ENCODE measurements around the gene FOXI1.

The FOXI1 gene

DNA sequence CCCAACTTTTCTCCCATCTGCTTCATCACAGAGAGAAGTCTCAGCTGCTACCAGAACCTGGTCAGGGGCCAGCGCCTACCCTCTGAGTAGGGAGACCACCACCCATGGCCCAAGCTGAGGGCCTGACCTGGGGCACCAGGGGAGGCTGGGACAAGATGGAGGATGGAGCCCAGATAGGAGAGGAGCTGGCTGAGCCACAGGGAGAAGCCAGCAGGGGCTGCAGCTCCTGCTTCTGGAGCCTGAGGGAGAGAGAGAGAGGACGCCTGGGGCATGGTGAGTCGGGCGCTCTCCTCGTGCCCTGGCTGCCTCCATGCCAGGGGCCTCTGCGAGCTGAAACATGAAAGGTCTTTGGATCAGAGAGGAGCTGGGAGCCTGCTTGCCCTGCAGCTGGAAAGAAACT lies 1.4 kb upstream of the FOXI1 start:
- Mint-ChIP-seq H3K4me1 (ENCODE audit: low read depth) (peaks cover 11% of the 10 kb centered on the region), H3K27me3 (peaks cover 14% of the 10 kb centered on the region), H3K9me3 (no peaks in the 10 kb centered on the region), H3K36me3 (ENCODE audit: low read depth) (no peaks in the 10 kb centered on the region), H3K4me3 (no peak overlapping the region), H3K27ac (no peak overlapping the region)
- intact Hi-C loops (cut with micrococcal nuclease): loop anchor here (10.0 kb wide), 1 partner anchor 321 kb away; no protein-coding TSS in a partner anchor

DNA sequence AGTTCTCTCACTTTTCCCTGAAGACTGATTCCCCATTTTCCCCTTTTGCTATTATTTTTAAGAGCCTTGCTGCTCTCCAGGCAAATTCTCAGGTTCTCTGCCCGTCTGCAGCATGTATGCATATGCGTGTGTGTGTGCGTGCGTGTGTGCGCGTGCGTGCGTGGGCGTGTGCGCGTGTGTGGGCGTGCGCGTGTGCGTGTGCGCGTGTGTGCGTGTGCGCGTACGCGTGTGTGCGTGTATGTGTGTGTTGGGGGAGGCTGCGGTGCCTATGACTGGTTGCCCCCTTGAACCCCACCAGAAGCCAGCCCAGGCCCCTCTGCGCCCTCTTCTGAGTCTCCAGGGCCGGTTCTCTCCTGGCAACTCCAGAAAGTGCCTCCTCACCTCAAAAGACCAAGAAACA lies 987 bp upstream of the FOXI1 start:
- Mint-ChIP-seq H3K36me3 (ENCODE audit: low read depth) (no peaks in the 10 kb centered on the region), H3K4me3 (no peak overlapping the region), H3K27me3 (peaks cover 14% of the 10 kb centered on the region), H3K9me3 (no peaks in the 10 kb centered on the region), H3K27ac (no peak overlapping the region), H3K4me1 (ENCODE audit: low read depth) (peaks cover 11% of the 10 kb centered on the region)
- intact Hi-C loops (cut with micrococcal nuclease): loop anchor here (10.0 kb wide), 1 partner anchor 320 kb away; no protein-coding TSS in a partner anchor

DNA sequence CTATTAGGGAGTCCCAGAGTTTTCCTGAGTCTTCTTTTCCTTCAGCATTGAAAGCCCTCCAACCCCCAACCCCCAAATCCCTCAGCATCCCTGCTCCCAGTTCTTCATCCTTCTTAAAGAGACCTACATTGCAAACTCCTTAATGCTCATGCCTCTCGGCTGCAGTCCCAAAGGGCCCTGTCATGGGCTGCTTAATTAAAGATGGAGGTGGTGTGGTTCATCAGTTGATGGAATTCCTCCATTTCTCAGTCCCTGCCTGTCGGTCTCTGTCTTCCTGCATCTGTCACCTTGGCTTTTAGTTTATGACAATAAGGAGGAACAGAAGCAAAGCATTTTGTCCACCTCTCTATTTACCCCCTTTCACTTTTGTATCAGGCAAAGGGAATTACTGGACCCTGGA lies 2.0 kb downstream of the FOXI1 start:
- H3K4me1 Mint-ChIP-seq (ENCODE audit: low read depth): peaks cover 23% of the 10 kb centered on the region
- H3K9me3 Mint-ChIP-seq: no peaks in the 10 kb centered on the region
- H3K36me3 Mint-ChIP-seq (ENCODE audit: low read depth): no peaks in the 10 kb centered on the region
- H3K27ac Mint-ChIP-seq: no peak overlapping the region
- H3K27me3 Mint-ChIP-seq: peaks cover 14% of the 10 kb centered on the region
- intact Hi-C loops (cut with micrococcal nuclease): loop anchor here (10.0 kb wide), 1 partner anchor 317 kb away; no protein-coding TSS in a partner anchor
- H3K4me3 Mint-ChIP-seq: no peak overlapping the region

DNA sequence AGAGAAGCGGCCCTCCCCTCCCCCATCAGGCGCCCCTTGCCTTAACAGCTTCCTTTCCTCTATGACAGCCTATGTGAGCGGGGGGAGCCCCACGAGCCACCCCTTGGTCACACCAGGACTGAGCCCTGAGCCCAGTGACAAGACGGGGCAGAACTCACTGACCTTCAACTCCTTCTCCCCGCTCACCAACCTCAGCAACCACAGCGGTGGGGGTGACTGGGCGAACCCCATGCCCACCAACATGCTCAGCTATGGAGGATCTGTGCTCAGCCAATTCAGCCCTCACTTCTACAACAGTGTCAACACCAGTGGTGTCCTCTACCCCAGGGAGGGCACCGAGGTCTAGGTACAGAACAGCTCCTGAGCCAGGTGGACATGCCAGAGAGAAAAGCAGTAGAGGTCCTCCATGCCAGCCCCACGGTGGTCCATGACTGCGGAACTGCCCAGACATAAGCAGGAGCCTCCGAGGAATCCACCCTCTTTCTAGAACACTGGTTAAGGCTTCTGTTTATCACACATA lies 2.6 kb downstream of the FOXI1 start:
- no peak overlapping the region for H3K4me3 Mint-ChIP-seq
- H3K27ac Mint-ChIP-seq: no peak overlapping the region
- intact Hi-C loops (cut with micrococcal nuclease): loop anchor here (10.0 kb wide), 1 partner anchor 316 kb away; no protein-coding TSS in a partner anchor
- no peaks in the 10 kb centered on the region for H3K36me3 Mint-ChIP-seq (ENCODE audit: low read depth)
- no peaks in the 10 kb centered on the region for H3K9me3 Mint-ChIP-seq
- H3K27me3 Mint-ChIP-seq: peaks cover 14% of the 10 kb centered on the region
- H3K4me1 Mint-ChIP-seq (ENCODE audit: low read depth): peaks cover 30% of the 10 kb centered on the region

DNA sequence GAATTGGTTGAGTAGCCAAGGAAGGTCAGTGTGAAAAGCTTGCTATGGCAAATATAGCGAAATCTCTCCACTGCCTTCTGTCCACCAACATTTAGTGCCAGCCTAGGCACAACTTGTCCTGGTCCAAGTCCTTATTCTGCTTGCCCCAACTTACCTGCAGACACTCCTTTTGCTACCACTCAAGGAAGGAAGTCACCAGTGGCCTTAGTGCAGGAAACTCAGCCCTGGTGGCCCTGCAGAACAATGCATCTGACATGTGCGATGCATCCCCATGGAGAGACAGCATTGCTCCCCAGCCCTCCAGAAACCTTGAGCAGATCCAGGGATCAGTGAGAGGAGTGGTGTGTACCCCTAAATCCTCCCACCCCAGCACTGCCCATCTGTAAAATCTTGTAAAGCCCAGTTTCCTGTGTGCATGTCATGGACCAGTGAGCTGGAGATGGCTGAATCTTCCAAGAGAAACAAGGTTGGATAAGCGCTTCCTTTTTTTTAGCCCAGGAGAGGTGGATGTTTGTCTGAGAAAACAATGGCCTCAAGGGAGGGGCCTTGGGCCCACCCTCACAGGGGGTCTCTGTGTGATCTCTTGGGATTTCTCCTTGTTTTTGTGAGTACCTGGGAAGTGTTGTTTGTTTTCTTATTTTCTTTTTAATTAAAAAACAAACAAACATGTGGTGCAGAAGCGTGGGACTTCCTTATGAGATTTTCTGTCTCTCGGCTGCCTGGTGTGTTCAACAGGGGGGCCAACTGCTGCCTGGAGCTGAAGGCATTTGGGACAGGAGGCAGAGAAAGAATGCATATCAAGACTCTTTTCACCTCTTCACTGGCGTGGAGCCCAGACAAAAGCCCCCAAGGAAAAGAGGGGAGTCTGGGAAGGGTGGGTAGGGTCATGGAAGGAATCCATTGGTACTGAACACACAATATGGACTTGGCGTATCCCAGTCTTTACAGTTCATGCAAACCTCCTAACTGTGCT lies 3.6 kb downstream of the FOXI1 start:
- intact Hi-C loops (cut with micrococcal nuclease): loop anchor here (10.0 kb wide), 1 partner anchor 315 kb away; no protein-coding TSS in a partner anchor
- no peaks in the 10 kb centered on the region for H3K9me3 Mint-ChIP-seq
- no peak overlapping the region for H3K27ac Mint-ChIP-seq
- no peaks in the 10 kb centered on the region for H3K36me3 Mint-ChIP-seq (ENCODE audit: low read depth)
- H3K27me3 Mint-ChIP-seq: peaks cover 14% of the 10 kb centered on the region
- H3K4me3 Mint-ChIP-seq: no peak overlapping the region
- H3K4me1 Mint-ChIP-seq (ENCODE audit: low read depth): peaks cover 32% of the 10 kb centered on the region

DNA sequence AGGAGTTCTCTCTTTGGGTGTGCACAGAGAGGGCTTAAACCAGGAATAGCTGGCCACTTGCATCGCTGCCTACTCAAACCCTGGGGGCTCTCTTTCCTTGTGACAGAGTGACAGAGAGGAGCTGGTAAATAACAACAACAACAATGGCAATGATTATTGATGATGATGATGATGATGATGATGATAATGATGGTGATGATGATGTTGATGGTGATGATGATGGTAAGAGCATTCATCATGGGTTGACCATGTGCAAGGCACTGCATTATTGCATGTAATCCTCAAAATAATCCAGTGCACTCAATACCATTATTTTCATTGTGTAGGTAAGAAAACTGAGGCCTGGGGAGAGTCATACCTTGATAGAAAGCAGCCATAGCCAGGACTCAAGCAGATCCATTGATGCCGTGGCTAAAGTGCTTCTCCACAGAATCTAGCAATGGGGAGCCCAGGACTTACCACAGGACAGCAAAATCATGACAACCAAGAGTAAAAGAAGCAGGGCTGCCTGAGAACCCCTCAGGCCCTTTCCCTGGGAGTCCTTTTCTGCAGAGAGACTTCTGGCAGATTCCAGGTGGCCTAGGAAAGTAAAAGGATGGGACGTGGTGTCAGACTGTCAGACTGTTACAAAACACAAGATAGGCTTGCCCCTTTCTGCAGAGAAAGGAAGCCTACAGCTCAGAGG lies 4.8 kb downstream of the FOXI1 start:
- H3K36me3 Mint-ChIP-seq (ENCODE audit: low read depth): no peaks in the 10 kb centered on the region
- no peak overlapping the region for H3K4me3 Mint-ChIP-seq
- intact Hi-C loops (cut with micrococcal nuclease): no loop called here
- H3K27me3 Mint-ChIP-seq: peaks cover 7% of the 10 kb centered on the region
- no peak overlapping the region for H3K27ac Mint-ChIP-seq
- H3K4me1 Mint-ChIP-seq (ENCODE audit: low read depth): peaks cover 32% of the 10 kb centered on the region
- no peaks in the 10 kb centered on the region for H3K9me3 Mint-ChIP-seq

DNA sequence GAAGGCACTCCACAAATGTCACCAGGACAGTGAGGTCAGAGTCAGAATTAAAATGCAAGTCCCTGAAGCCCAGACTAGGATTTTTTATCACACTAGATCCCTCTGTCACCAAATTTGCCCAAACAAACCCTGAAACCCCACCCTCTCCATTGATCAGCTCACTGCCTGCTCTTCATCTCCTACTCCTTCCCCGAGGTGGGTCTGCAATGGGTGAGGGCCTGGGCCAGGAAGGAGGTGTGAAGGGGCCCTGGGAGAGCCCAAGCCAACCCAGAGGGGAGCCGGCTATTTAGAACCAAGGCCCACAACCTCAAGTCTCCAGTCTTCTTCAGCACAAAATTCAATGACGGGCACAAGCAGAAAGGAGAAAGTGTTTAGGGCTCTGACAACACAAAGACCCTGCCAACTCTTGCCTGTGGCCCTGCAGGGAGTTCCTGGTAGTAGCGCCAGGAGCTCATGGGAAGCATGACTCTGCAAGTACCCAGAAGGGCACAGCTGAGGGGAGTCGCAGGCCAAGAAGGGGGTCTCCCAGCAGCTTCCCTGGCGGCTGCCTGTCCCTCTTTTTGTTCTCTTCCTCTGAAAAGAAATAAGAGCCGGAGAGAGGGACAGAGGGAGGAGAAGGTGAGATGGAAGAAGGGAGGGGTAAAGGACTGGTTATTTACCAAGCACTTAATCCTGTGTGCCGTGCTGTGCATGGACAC lies 5.5 kb downstream of the FOXI1 start:
- Mint-ChIP-seq H3K36me3 (ENCODE audit: low read depth) (no peaks in the 10 kb centered on the region), H3K27ac (no peak overlapping the region), H3K4me3 (no peak overlapping the region), H3K9me3 (no peaks in the 10 kb centered on the region), H3K27me3 (peaks cover 4% of the 10 kb centered on the region), H3K4me1 (ENCODE audit: low read depth) (peaks cover 31% of the 10 kb centered on the region)
- intact Hi-C loops (cut with micrococcal nuclease): no loop called here

DNA sequence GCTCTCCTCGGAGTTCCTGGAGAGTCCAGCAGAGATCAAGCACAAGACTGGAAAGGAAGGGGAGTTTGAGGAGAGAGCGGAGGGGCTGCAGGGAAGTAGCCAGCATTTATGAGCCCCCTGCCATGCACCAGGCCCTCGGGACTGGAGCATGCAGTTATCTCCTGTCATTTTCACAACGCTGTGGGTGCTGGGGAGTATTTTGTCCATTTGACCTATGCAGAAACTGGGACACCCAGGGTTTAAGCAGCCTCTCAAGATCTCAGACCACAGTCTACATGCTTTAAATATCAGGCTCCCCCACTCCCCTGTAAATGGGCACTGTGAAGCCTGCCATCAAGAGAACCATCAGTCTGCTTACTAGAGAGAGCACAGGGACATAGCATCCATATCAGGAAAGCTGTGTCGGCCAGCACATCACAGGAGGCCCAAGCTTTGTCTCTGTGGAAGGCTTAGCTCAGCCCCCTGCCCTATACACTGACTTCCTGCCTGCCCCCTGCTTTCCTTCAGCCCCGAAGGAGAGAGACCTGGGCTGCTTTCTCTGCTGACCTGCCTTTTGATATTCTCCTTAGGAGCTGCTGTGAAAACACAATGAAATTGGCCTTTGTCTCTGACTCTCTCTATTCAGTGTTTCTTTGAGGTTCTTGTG lies 7.3 kb downstream of the FOXI1 start:
- Mint-ChIP-seq H3K36me3 (ENCODE audit: low read depth) (no peaks in the 10 kb centered on the region), H3K27me3 (no peaks in the 10 kb centered on the region), H3K4me1 (ENCODE audit: low read depth) (peaks cover 27% of the 10 kb centered on the region), H3K9me3 (no peaks in the 10 kb centered on the region), H3K4me3 (no peak overlapping the region), H3K27ac (no peak overlapping the region)
- intact Hi-C loops (cut with micrococcal nuclease): no loop called here

DNA sequence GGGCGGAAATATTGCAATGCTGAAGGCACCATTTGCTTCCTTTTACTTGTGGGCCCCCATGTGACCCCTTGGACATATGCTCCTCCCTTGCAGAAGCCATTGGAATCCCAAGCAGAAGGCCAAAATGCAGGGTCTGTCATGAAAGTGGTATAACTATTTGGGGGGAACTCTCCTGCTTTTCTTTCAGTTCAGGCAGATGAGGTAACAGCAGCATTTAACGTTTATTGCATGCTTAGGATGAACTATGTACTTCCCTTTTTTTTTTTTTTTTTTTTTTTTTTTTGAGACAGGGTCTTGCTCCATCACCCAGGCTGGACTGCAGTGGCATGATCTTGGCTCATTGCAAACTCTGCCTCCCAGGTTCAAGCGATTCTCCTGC lies 7.8 kb downstream of the FOXI1 start:
- Mint-ChIP-seq H3K36me3 (ENCODE audit: low read depth) (no peaks in the 10 kb centered on the region), H3K4me1 (ENCODE audit: low read depth) (peaks cover 27% of the 10 kb centered on the region), H3K27ac (no peak overlapping the region), H3K27me3 (no peaks in the 10 kb centered on the region), H3K9me3 (no peaks in the 10 kb centered on the region), H3K4me3 (no peak overlapping the region)
- intact Hi-C loops (cut with micrococcal nuclease): no loop called here

DNA sequence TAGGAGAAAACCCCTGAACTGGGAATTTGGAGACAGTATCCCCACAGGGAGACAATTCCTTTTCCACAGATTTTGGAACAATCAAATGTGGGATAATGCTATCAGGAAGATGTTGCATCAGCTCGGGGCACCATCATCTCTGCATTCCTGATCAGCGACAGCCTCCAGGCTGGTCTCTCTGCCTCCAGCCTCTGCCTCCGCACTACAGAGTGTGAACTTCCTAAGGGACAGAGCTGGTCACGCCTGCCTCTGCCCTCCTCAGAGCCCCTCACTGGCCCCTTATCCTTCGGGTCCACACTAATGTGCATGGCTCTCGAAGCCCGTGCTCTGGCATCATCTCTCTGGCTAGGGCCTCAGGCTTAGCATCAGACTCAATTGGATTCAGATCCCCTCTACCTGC lies 8.6 kb downstream of the FOXI1 start:
- peaks cover 27% of the 10 kb centered on the region for H3K4me1 Mint-ChIP-seq (ENCODE audit: low read depth)
- H3K4me3 Mint-ChIP-seq: no peak overlapping the region
- H3K9me3 Mint-ChIP-seq: no peaks in the 10 kb centered on the region
- no peak overlapping the region for H3K27ac Mint-ChIP-seq
- no peaks in the 10 kb centered on the region for H3K36me3 Mint-ChIP-seq (ENCODE audit: low read depth)
- intact Hi-C loops (cut with micrococcal nuclease): no loop called here
- H3K27me3 Mint-ChIP-seq: no peaks in the 10 kb centered on the region

DNA sequence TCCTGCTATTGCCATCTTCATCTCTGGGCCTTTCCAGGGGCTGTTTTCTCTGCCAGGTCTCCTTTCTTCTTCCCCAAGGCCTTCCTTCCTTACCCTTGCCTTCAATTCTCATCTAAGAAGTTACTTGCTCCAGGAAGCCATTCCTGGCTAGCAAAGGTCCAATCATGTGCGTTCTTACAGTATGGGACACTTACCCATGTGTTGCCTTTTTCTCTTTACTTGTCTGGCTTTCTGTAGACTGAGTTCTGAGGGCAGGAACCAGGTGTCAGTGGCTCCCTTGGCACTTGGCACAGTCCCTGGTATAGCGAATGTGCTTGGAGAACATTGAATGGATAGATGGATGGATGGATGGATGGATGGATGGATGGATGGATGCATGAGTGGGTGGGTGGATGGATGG lies 10.2 kb downstream of the FOXI1 start:
- Mint-ChIP-seq H3K27me3 (peaks cover 1% of the 10 kb centered on the region), H3K27ac (no peak overlapping the region), H3K4me1 (ENCODE audit: low read depth) (peaks cover 26% of the 10 kb centered on the region), H3K9me3 (no peaks in the 10 kb centered on the region), H3K36me3 (ENCODE audit: low read depth) (no peaks in the 10 kb centered on the region), H3K4me3 (no peak overlapping the region)
- intact Hi-C loops (cut with micrococcal nuclease): no loop called here

DNA sequence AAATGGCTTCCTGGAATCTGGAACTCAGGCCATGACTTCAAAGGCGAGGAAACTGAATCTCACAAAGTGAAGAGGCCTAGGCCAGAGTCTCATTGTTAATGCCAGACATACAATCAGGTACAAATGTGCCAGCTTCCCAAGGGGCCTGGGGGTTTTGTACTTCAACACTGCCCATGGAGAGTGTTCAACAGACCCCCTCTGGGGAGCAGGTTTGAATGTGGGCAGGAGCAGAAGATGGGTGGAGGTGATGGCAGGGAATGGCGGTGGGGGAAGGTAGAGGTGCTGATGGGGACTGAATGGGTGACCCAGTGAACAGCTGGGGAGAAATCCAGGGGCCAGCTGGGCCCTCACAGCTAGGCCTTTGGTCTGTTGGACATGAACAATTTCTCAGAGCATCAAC lies 12.0 kb downstream of the FOXI1 start:
- intact Hi-C loops (cut with micrococcal nuclease): no loop called here
- peaks cover 1% of the 10 kb centered on the region for H3K27me3 Mint-ChIP-seq
- H3K4me1 Mint-ChIP-seq (ENCODE audit: low read depth): peaks cover 9% of the 10 kb centered on the region
- no peaks in the 10 kb centered on the region for H3K9me3 Mint-ChIP-seq
- no peak overlapping the region for H3K27ac Mint-ChIP-seq
- no peak overlapping the region for H3K4me3 Mint-ChIP-seq
- H3K36me3 Mint-ChIP-seq (ENCODE audit: low read depth): no peaks in the 10 kb centered on the region

DNA sequence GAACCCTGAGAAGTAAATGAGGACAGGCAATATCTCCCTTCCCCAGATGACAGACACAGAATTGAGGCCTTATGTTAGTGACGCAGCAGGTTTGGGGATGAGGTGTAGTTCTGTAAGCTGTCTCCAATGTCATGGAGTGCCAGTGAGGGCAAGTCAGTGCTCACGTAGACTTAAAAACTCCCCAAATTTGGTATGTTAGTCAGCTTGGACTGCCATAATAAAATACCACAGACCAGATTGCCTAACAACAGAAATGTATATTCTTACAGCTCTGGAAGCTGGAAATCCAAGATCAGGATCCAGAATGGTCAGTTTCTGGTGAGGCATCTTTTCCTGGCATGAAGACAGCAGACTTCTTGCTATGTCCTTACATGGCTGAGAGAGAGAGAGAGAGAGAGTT lies 14.9 kb downstream of the FOXI1 start:
- intact Hi-C loops (cut with micrococcal nuclease): no loop called here
- peaks cover 4% of the 10 kb centered on the region for H3K9me3 Mint-ChIP-seq
- H3K4me1 Mint-ChIP-seq (ENCODE audit: low read depth): no peaks in the 10 kb centered on the region
- no peak overlapping the region for H3K27ac Mint-ChIP-seq
- peaks cover 1% of the 10 kb centered on the region for H3K27me3 Mint-ChIP-seq
- no peaks in the 10 kb centered on the region for H3K36me3 Mint-ChIP-seq (ENCODE audit: low read depth)
- H3K4me3 Mint-ChIP-seq: no peak overlapping the region

All from dendritic cell treated with granulocyte-macrophage colony-stimulating factor and Interleukin-4, amounts not matched to agents 40 ng/mL and 50 ng/mL, for 4 days (primary cell).